ENCODE measurements around the gene CDH4. TPM values are rescaled to one million over a fixed set of nuclear protein-coding genes. Genes with fewer than 3 reads are reported as not detected.

The CDH4 gene
- polyA plus RNA-seq, 1 donor (not counting 4 experiments of a cell fraction or from before 2014, with no cell fraction given), result 2.2 TPM

DNA sequence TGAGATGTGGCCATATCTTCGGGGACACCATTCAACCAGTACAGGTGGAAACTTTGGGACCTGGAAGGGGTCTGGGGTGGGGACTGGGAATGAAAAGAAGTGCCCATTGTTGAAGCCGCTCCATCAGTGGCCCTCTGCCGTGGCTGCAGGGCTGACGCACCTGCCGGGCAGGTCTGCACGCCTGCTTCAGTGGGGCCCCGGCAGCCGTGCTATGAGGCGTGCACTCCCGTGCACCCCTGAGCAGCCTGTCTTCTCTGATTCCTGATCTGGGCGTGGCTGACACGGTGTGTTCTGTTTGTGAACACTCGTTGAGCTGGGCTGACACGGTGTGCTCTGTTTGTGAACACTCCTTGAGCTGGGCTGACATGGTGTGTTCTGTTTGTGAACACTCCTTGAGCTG lies 657.8 kb downstream of the CDH4 start:
- H3K27me3 ChIP-seq (ENCODE audit: control insufficient read depth, extremely low read depth, insufficient read depth, low read length), result no peaks in the 10 kb centered on the region
- TF ChIP-seq EZH2 (IDR thresholded peaks at IDR 0.05; ENCODE audit: low read length), result no peak

DNA sequence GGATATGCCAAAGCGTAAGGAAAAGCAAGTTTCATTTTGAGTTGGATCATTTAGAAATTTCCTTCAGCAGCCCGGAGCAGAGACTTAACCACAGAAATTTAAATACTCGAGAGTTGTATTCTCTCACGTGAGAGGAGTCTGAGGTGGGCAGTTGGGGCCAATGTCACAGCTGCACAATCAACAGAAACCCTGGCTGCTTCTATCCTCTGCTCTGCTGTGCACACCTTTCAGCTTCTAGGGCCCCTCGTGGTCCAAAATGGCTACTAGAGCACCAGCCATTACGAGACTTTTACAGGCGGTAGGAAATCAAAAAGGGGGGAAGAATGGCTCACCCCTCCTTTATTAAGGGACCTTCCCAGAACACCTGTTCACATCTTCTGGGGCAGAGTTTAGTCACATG lies 659.8 kb downstream of the CDH4 start:
- FAIRE-seq, result no peak
- no peak for DNase-seq (ENCODE audit: low read depth, low spot score)
- Histone ChIP-seq H3K27ac (ENCODE audit: control insufficient read depth, insufficient read depth, low read length) (no peak overlapping the region), H3K4me1 (ENCODE audit: control insufficient read depth, extremely low read depth, insufficient read depth, low read length) (no peaks in the 10 kb centered on the region), H3K36me3 (ENCODE audit: control insufficient read depth in 2 of 2, extremely low read depth in 1 of 2, insufficient read depth in 2 of 2, low read length in 2 of 2) (no peaks in the 10 kb centered on the region), H3K4me3 (ENCODE audit: control insufficient read depth in 2 of 3, extremely low read depth in 1 of 3, insufficient read depth in 2 of 3, low read depth in 1 of 3, low read length in 3 of 3) (no peak overlapping the region), H3K27me3 (ENCODE audit: control insufficient read depth, extremely low read depth, insufficient read depth, low read length) (no peaks in the 10 kb centered on the region), H3K79me2 (ENCODE audit: control insufficient read depth, insufficient read depth, low read length) (no peaks in the 10 kb centered on the region), H3K4me2 (ENCODE audit: control insufficient read depth, extremely low read depth, insufficient read depth, low read depth, low read length) (no peak overlapping the region), H4K20me1 (ENCODE audit: control insufficient read depth, extremely low read depth, insufficient read depth, low read length) (peaks cover 2% of the 10 kb centered on the region), H3K9me3 (ENCODE audit: control insufficient read depth, low read depth, low read length) (no peaks in the 10 kb centered on the region), H3K9me1 (ENCODE audit: control insufficient read depth, extremely low read depth, insufficient read depth, low read length) (no peaks in the 10 kb centered on the region), H2AFZ (ENCODE audit: control insufficient read depth, low read length) (no peak overlapping the region), H3K9ac (ENCODE audit: control insufficient read depth, extremely low read depth, insufficient read depth, low read length) (no peak overlapping the region)
- TF ChIP-seq, protein P1, sequence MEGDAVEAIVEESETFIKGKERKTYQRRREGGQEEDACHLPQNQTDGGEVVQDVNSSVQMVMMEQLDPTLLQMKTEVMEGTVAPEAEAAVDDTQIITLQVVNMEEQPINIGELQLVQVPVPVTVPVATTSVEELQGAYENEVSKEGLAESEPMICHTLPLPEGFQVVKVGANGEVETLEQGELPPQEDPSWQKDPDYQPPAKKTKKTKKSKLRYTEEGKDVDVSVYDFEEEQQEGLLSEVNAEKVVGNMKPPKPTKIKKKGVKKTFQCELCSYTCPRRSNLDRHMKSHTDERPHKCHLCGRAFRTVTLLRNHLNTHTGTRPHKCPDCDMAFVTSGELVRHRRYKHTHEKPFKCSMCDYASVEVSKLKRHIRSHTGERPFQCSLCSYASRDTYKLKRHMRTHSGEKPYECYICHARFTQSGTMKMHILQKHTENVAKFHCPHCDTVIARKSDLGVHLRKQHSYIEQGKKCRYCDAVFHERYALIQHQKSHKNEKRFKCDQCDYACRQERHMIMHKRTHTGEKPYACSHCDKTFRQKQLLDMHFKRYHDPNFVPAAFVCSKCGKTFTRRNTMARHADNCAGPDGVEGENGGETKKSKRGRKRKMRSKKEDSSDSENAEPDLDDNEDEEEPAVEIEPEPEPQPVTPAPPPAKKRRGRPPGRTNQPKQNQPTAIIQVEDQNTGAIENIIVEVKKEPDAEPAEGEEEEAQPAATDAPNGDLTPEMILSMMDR (optimal IDR thresholded peaks at IDR 0.05 in 1 of 3, IDR thresholded peaks at IDR 0.05 in 1 of 3, conservative IDR thresholded peaks at IDR 0.05 in 1 of 3; ENCODE audit: extremely low read depth in 1 of 3, insufficient read depth in 2 of 3, low read length in 3 of 3), result no peak
- TF ChIP-seq EZH2 (IDR thresholded peaks at IDR 0.05; ENCODE audit: low read length), result no peak
- dilution Hi-C loops (cut with MboI; ENCODE audit: extremely low pct_ligation_motif_present, low sequenced_read_pairs), result no loop called here

More for the DNA sequence above, 657.8 kb downstream of the CDH4 start:
- no peak for DNase-seq (ENCODE audit: low read depth, low spot score)
- H3K9ac ChIP-seq (ENCODE audit: control insufficient read depth, extremely low read depth, insufficient read depth, low read length), result no peak overlapping the region
- H3K4me2 ChIP-seq (ENCODE audit: control insufficient read depth, extremely low read depth, insufficient read depth, low read depth, low read length), result no peak overlapping the region
- FAIRE-seq, result no peak
- H3K9me1 ChIP-seq (ENCODE audit: control insufficient read depth, extremely low read depth, insufficient read depth, low read length), result no peaks in the 10 kb centered on the region
- no peaks in the 10 kb centered on the region for H3K79me2 ChIP-seq (ENCODE audit: control insufficient read depth, insufficient read depth, low read length)
- H3K27ac ChIP-seq (ENCODE audit: control insufficient read depth, insufficient read depth, low read length), result no peak overlapping the region
- H4K20me1 ChIP-seq (ENCODE audit: control insufficient read depth, extremely low read depth, insufficient read depth, low read length), result peaks cover 2% of the 10 kb centered on the region
- H3K36me3 ChIP-seq (ENCODE audit: control insufficient read depth in 2 of 2, extremely low read depth in 1 of 2, insufficient read depth in 2 of 2, low read length in 2 of 2), result no peaks in the 10 kb centered on the region
- dilution Hi-C loops (cut with MboI; ENCODE audit: extremely low pct_ligation_motif_present, low sequenced_read_pairs), result no loop called here
- no peak overlapping the region for H2AFZ ChIP-seq (ENCODE audit: control insufficient read depth, low read length)
- H3K4me3 ChIP-seq (ENCODE audit: control insufficient read depth in 2 of 3, extremely low read depth in 1 of 3, insufficient read depth in 2 of 3, low read depth in 1 of 3, low read length in 3 of 3), result no peak overlapping the region
- H3K9me3 ChIP-seq (ENCODE audit: control insufficient read depth, low read depth, low read length), result no peaks in the 10 kb centered on the region
- no peaks in the 10 kb centered on the region for H3K4me1 ChIP-seq (ENCODE audit: control insufficient read depth, extremely low read depth, insufficient read depth, low read length)

Measured in keratinocyte (primary cell).